DOHH2 (cell line): Measurements from ENCODE around the gene SLC7A4.

ENCODE experiments used
- H3F3A ChIP-seq: fragments of 200-600 bp; sonication (generic), shearing (Covaris generic); 2 replicates; pipeline ENCODE4 v1.6.0; 2016; ENCODE audit warnings: antibody characterized with exemption, mild to moderate bottlenecking; ENCODE audit not compliant: control insufficient read depth, insufficient read depth
- H3K27ac ChIP-seq: fragments of 200-600 bp; sonication (generic); 2 replicates; pipeline ENCODE4 v1.5.1; 2014; ENCODE audit warnings: low read depth, mild to moderate bottlenecking, low read length, moderate library complexity
- H3K27me3 ChIP-seq: fragments of 200-600 bp; sonication (generic); 2 replicates; pipeline ENCODE4 v1.6.1; 2014; ENCODE audit warnings: mild to moderate bottlenecking, low read length, mixed read lengths; ENCODE audit not compliant: control insufficient read depth
- H3K36me3 ChIP-seq: fragments of 200-600 bp; sonication (generic); 2 replicates; pipeline ENCODE4 v1.6.1; 2014; ENCODE audit warnings: mild to moderate bottlenecking, low read length, moderate library complexity, mixed read lengths; ENCODE audit not compliant: control insufficient read depth
- H3K4me1 ChIP-seq: fragments of 200-600 bp; sonication (generic); 2 replicates; pipeline ENCODE4 v1.6.1; 2014; ENCODE audit warnings: mild to moderate bottlenecking, low read length, mixed read lengths; ENCODE audit not compliant: control insufficient read depth
- H3K4me2 ChIP-seq: fragments of 200-600 bp; sonication (generic); 2 replicates; pipeline ENCODE4 v1.6.0; 2014; ENCODE audit warnings: mild to moderate bottlenecking, low read length, moderate library complexity
- H3K4me3 ChIP-seq: fragments of 200-600 bp; sonication (generic); 2 replicates; pipeline ENCODE4 v1.5.1; 2014; ENCODE audit warnings: mild to moderate bottlenecking, low read length, mixed read lengths
- H3K79me2 ChIP-seq: fragments of 200-600 bp; sonication (generic); 2 replicates; pipeline ENCODE4 v1.6.1; 2014; ENCODE audit warnings: mild to moderate bottlenecking, low read length, mixed read lengths; ENCODE audit not compliant: control insufficient read depth
- H3K9me2 ChIP-seq: fragments of 200-600 bp; sonication (generic); replicated peaks from 2 replicates; pipeline ENCODE4 v1.6.1; 2014; ENCODE audit warnings: mild to moderate bottlenecking, low read length, mixed read lengths; ENCODE audit not compliant: control insufficient read depth
- H3K9me3 ChIP-seq: fragments of 200-600 bp; sonication (generic); 2 replicates; pipeline ENCODE4 v1.6.1; 2014; ENCODE audit warnings: antibody characterized with exemption, low read length, mixed read lengths; ENCODE audit not compliant: control insufficient read depth, insufficient read depth
- H4K20me1 ChIP-seq: fragments of 200-600 bp; sonication (generic); 2 replicates; pipeline ENCODE4 v1.6.0; 2014; ENCODE audit warnings: low read depth, mild to moderate bottlenecking, antibody characterized with exemption, low read length, moderate library complexity; ENCODE audit not compliant: control insufficient read depth, insufficient read depth
- EZH2phosphoT487 ChIP-seq: fragments of 200-600 bp; sonication (generic); IDR thresholded peaks from 2 replicates; pipeline ENCODE4 v1.6.1; 2017; ENCODE audit warnings: borderline replicate concordance, mild to moderate bottlenecking, antibody characterized with exemption, low read length, moderate library complexity, mixed read lengths
- TF ChIP-seq, protein P1 (sequence below): fragments of 200-600 bp; sonication (generic); IDR thresholded peaks from one replicate; pipeline ENCODE4 v1.5.1; 2014; ENCODE audit warnings: antibody characterized with exemption, mild to moderate bottlenecking, low read depth, low read length; ENCODE audit not compliant: poor library complexity, severe bottlenecking

The SLC7A4 gene

DNA sequence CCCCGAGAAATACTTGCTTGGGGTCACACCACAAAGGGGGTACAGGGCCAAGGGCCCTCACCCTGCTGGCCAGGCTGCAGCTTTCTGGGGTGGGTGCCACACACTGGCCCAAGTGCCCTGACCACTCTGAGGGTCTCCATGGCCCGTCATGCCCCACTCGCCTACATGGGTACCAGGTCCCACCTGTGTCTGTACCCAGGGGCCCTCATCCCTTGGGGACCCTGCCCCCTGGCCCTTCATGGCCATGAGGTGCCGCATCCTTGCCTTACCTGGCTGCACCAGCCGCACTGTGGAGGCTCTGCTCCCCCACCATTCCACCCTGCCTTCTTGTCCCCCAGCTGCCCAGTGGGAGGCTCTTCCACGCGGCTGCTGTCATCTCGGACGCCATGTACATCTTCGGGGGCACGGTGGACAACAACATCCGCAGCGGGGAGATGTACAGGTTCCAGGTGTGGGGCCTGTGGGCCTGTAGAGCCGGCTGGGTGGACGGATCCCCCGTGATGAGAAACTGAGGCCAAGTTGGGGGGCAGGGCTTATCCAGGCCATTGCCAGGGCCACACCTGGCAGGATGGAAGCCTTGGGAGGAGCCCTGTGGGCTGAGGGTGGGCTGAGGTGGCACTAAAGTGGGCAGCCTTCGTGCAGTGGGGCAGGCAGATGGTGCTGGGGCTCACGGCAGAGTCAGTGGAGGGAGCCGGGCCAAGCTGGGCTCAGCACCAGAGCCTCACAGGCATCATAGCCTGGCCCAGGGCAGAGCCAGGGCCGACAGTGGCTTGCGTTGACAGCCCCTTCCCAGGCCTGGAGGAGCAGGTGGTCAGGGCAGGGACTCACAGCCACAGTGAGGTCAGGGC, 39.7 kb downstream of the SLC7A4 start:
- Histone ChIP-seq H3K4me3 (no peak overlapping the region), H4K20me1 (no peaks in the 10 kb centered on the region), H3K27me3 (no peaks in the 10 kb centered on the region), H3K27ac (no peak overlapping the region), H3K36me3 (peaks cover 58% of the 10 kb centered on the region), H3F3A (no peaks in the 10 kb centered on the region), H3K4me1 (peaks cover 8% of the 10 kb centered on the region), H3K79me2 (no peaks in the 10 kb centered on the region), H3K9me3 (no peaks in the 10 kb centered on the region), H3K9me2 (no peaks in the 10 kb centered on the region), H3K4me2 (no peak overlapping the region)
- TF ChIP-seq, protein P1, sequence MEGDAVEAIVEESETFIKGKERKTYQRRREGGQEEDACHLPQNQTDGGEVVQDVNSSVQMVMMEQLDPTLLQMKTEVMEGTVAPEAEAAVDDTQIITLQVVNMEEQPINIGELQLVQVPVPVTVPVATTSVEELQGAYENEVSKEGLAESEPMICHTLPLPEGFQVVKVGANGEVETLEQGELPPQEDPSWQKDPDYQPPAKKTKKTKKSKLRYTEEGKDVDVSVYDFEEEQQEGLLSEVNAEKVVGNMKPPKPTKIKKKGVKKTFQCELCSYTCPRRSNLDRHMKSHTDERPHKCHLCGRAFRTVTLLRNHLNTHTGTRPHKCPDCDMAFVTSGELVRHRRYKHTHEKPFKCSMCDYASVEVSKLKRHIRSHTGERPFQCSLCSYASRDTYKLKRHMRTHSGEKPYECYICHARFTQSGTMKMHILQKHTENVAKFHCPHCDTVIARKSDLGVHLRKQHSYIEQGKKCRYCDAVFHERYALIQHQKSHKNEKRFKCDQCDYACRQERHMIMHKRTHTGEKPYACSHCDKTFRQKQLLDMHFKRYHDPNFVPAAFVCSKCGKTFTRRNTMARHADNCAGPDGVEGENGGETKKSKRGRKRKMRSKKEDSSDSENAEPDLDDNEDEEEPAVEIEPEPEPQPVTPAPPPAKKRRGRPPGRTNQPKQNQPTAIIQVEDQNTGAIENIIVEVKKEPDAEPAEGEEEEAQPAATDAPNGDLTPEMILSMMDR, result no peak
- no peak for TF ChIP-seq EZH2phosphoT487

DNA sequence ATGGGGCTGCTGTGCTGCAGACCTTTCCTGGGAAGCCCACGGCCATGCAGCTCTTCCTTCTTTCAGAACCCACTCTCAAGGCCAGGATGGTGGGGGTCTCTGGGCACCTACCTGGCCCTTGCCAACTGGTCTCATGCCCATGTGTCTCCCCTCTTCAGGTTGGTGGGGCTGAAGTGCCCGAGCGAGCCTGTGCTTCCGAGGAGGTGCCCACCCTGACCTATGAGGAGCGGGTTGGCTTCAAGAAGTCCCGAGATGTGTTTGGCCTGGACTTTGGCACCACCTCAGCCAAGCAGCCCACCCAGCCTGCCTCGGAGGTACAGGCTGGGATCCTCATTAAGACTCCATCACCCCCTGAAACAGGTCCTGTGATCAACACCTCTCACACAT, 40.3 kb downstream of the SLC7A4 start:
- no peaks in the 10 kb centered on the region for H3K79me2 ChIP-seq

DNA sequence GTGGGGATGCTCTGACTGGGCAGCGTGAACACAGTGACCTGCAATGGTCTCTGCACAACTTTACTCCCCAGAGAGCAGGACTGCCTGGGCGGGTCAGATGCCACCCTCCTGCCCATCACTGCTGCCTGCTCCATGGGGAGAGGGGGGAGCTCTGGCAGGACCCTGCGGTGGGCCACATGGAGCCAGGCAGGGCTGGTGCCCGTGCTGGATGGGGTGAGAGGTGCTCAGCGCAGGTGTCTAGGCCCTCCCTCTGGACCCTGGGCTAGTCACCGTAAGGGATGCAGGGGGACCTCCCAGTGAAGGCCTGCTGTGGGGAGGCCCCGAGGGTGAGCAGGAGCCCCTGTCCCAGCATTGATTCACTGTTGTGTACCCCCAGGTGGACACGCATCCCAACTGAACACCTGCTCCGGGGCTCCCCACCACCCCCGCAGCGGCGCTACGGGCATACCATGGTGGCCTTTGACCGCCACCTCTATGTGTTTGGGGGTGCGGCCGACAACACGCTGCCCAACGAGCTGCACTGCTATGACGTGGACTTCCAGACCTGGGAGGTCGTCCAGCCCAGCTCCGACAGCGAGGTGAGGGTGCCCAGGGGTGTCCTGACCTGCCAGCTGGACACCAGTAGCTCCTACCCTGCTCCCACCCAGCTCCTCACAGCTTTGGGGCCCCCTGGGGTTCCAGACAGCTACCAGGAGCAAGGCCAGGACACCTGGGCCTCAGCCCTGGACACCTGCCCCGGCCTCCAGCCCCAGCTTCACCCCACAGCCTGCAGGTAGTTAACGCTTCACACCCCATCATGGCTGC, 40.9 kb downstream of the SLC7A4 start:
- TF ChIP-seq, protein P1, result no peak
- no peak for TF ChIP-seq EZH2phosphoT487
- no peaks in the 10 kb centered on the region for H3F3A ChIP-seq
- peaks cover 8% of the 10 kb centered on the region for H3K4me1 ChIP-seq
- no peaks in the 10 kb centered on the region for H4K20me1 ChIP-seq
- H3K27ac ChIP-seq, result no peak overlapping the region
- no peaks in the 10 kb centered on the region for H3K79me2 ChIP-seq
- no peaks in the 10 kb centered on the region for H3K9me2 ChIP-seq
- no peaks in the 10 kb centered on the region for H3K9me3 ChIP-seq
- H3K4me2 ChIP-seq, result no peak overlapping the region
- H3K36me3 ChIP-seq, result peaks cover 54% of the 10 kb centered on the region
- H3K27me3 ChIP-seq, result no peaks in the 10 kb centered on the region
- H3K4me3 ChIP-seq, result no peak overlapping the region

More for the DNA sequence above, 40.3 kb downstream of the SLC7A4 start:
- no peaks in the 10 kb centered on the region for H4K20me1 ChIP-seq
- H3K9me3 ChIP-seq, result no peaks in the 10 kb centered on the region
- TF ChIP-seq EZH2phosphoT487, result no peak
- TF ChIP-seq, protein P1, result no peak
- H3F3A ChIP-seq, result no peaks in the 10 kb centered on the region
- H3K27ac ChIP-seq, result no peak overlapping the region
- H3K4me3 ChIP-seq, result no peak overlapping the region
- no peaks in the 10 kb centered on the region for H3K9me2 ChIP-seq
- H3K36me3 ChIP-seq, result peaks cover 55% of the 10 kb centered on the region
- no peak overlapping the region for H3K4me2 ChIP-seq
- peaks cover 8% of the 10 kb centered on the region for H3K4me1 ChIP-seq
- H3K27me3 ChIP-seq, result no peaks in the 10 kb centered on the region
